ENCODE results near the gene IFT20.
"Not testable (repeated sequence)": the region's sequence is repeated elsewhere in the genome, so short reads cannot be mapped to it uniquely, and the experiment has no call there.

Gene IFT20

GRCh38 chr17:28363776-28364650 is 28.7 kb upstream of the IFT20 start:
- no peak for DNase-seq

- no peak for DNase-seq
Observed at GRCh38 chr17:28363186-28363585, 27.9 kb upstream of the IFT20 start.

GRCh38 chr17:28357901-28358197 is 22.6 kb upstream of the IFT20 start:
- no peak for DNase-seq

DNA sequence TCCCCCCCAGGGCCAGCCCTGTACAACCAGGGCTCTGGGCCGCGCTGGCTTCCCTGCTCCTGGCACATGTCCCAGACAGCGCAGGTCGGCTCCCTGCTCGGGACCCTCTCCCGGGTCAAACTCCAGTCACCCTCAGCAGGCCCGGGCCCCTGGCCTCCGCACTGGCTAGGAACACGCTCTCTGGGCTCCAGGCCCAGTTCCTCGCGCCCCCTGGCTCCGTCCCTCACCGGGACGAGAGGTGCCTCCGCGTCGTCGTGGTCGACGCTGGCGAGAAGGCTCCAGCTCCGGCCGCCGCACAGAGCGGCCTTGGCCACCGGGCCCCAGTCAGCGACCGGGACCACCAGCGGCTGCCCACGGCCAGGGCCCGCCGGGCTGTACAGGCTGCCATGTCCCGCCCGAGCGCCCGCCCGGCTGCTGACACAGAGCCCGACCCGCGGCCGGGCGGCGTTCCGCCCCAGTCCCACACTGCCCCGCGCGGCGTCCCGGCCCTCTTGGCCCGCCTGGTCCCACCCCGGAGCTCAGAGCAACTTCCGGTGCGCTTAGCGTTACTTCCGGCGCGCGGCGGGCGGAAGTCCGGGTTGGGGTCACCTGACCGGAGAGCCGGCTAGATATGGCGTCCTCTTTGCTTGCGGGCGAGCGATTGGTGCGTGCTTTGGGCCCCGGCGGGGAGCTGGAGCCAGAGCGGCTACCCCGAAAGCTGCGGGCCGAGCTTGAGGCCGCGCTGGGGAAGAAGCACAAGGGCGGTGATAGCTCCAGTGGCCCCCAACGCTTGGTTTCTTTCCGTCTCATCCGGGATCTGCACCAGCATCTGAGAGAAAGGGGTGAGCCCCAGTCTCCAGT is 22.0 kb upstream of the IFT20 start, which contains the start of gene POLDIP2:
Gene POLDIP2 (minus strand): TSS at position 467 of the 840 bp plus-strand sequence. CDS start 79 bp downstream, at position 388.
- DNase-seq, result peak; percentile 91 to 95 (median 92)

GRCh38 chr17:28350271-28350670 is 15.0 kb upstream of the IFT20 start:
- DNase-seq, result no peak

GRCh38 chr17:28348979-28349378 is 13.7 kb upstream of the IFT20 start:
- no peak for DNase-seq

- no peak for DNase-seq
Observed at GRCh38 chr17:28347261-28347891, 12.1 kb upstream of the IFT20 start.

- no peak for DNase-seq
Observed at GRCh38 chr17:28346746-28347246, 11.5 kb upstream of the IFT20 start.

DNA sequence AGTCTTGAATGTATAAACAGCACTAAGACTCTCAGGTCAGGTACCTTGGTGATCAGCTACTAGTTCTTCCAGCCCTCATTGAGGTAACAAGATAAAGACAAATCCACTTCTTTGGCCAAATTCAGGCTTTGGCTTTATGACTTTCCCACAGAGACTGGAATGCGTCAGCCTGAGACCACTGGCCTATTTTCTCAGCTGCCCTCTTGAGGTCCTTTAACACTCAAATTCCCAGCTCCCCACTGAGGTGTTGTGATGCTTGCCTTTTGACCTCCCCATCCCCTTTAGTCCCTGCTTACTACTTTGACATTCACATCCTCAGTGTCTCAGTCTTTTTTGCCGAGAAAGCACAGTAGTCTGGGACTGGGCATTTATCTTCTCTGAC is 10.9 kb upstream of the IFT20 start:
- no peak for DNase-seq

- DNase-seq, result no peak
Observed at GRCh38 chr17:28345419-28346198, 10.3 kb upstream of the IFT20 start.

DNA sequence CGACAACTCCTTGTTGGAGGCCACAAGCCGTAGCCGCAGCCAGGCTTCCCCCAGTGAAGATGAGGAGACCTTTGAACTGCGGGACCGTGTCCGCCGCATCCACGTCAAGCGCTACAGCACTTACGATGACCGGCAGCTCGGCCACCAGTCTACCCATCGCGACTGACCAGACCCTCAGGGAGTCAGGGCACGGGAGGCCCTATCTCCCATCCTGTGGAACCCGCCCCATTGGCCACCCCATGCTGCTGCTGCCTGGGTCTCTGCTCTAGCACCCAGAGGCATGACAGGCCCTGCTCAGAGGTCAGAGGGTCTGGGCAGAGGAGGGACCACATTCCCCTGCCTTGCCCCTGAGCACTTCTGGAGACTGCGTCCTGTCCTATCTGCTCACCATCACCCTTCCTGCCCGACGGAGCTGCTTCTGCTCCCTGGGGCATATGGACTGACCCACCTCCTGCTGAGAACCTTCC is 9.2 kb upstream of the IFT20 start:
- no peak for DNase-seq

DNA sequence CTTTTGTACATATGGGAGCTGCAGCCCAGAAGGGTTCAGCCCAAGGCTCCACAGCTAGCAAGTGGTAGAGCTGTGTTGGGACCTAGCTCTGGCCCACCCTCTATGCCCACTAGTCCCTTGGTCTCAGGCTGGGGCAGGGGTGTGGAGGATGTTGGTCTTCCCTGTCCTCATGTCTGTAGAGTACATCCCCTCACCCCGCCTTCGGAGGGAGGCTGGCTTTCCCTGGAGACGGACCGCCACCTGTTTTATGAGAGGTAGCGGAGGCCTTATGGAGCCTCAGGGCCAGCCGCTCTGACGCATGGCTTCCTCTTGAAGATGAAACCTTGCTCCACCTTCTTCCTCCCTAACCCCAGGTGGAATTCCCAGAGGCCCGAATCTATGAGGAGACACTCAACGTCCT is 8.7 kb upstream of the IFT20 start:
- DNase-seq, result no peak

GRCh38 chr17:28343491-28343932 is 8.2 kb upstream of the IFT20 start:
- DNase-seq, result no peak

- no peak for DNase-seq
Observed at GRCh38 chr17:28342313-28342712, 7.0 kb upstream of the IFT20 start.

- DNase-seq, result no peak
Observed at GRCh38 chr17:28341516-28341915, 6.2 kb upstream of the IFT20 start.

DNA sequence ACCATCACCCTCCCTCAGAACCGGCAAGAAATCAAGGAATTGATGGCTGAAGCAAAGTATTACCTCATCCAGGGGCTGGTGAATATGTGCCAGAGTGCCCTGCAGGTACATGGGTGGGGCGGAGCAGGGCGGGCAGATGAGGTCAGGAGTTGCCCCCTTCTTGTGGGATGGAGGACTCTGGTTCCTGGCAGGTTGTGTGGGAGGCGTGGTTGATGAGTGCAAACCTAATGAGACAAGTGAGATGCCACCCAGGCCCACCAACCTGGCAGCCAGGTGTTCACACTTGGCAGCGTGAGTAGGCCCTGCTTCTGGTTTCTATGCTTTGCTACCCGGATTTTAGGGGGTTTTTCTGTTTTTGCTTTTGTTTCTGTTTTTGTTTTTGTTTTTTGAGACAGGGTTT is 5.1 kb upstream of the IFT20 start:
- DNase-seq, result no peak

GRCh38 chr17:28339431-28339830 is 4.2 kb upstream of the IFT20 start:
- no peak for DNase-seq

DNA sequence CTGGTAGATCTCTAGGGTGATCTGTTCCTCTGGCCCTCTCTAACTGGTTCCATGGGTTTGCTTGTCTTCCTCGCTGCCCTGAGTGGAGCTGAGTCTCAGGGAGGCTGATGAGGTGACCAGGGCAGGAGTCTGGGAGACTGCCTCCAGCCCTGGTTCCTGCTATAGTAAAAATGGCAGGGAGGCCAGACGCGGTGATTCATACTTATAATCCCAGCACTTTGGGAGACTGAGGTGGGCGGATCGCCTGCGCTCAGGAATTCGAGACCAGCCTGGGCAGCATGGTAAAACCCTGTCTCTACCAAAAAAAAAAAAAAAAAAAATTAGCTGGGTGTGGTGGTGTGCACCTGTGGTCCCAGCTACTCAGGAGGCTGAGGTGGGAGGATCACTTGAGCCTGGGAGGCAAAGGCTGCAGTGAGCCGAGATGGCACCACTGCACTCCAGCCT is 3.5 kb upstream of the IFT20 start:
- not testable (repeated sequence) for DNase-seq

- DNase-seq, result no peak
Observed at GRCh38 chr17:28338056-28338768, 2.9 kb upstream of the IFT20 start.

DNA sequence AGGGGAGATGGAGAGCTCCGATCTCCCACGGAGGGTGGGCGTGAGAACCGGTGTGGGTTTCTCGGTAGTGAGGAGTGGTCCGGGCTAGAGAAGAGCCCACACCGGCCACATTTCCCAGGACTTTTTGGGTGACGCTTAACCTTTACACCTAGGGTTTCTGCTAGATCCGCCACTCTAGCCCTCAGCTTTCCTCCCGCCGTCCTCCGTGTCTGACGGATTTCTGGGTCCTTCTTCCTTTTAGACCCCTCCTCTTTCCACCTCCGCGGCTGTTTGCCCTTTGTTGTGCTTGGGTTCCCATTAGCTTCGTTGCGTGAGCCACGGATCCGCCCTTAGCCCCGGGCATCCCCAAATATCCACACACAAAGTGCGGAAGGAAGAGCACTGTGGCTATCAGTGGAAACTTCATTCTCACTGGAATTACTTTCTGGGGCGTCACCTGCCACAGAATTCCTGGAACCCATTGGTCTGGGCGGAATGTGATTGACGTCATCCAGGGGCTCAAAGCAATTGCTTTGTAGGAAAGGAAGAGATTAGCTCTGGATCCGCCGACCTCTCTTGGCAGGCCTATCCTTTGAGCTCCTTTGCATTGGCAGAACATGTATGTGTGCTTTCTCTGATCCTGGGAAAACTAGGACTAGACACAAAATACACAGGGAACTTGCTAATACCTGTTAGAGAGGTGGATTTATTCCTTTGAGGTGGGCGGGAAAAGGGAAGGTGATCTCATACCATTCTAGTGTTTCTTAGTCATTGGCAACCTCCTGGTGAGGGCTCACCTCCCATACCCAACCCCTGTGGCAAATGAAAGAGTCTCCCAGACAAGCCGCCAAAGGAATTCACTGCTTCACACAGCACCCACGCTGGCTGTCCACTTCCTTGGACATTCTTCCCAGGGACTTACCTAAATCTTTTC is 943 bp upstream of the IFT20 start:
- DNase-seq, result peak in 3 of 6 experiments; percentile 19 to 27 (median 23)
